Esophagus squamous epithelium (tissue), 4 donors: ENCODE results near the gene KRI1.

Source experiments
- CTCF ChIP-seq, 6 experiments: fragments of 450-650 bp in 4 of 6; fragments of 200-600 bp in 2 of 6; sonication (generic) in 2 of 6; IDR thresholded peaks; one replicate each; pipeline ENCODE4 v1.5.1; 2016 to 2019; ENCODE audit warnings: antibody characterized with exemption in 6 of 6, mild to moderate bottlenecking in 4 of 6, moderate library complexity in 4 of 6
- POLR2A ChIP-seq, 4 donors: fragments of 450-650 bp; IDR thresholded peaks; one replicate each; pipeline ENCODE4 v1.6.1; 2017; ENCODE audit warnings: antibody characterized with exemption in 4 of 4, mild to moderate bottlenecking in 4 of 4, moderate library complexity in 3 of 4

GRCh38 chr19:10548746-10549276 is 17.0 kb downstream of the KRI1 start:
- TF ChIP-seq CTCF (IDR thresholded peaks at IDR 0.05) (no peak), POLR2A (IDR thresholded peaks at IDR 0.05) (no peak)
